Endothelial cell (in vitro differentiated cells): ENCODE measurements around the gene TEX19. TPM values are rescaled to one million over a fixed set of nuclear protein-coding genes. Genes with fewer than 3 reads are reported as not detected.

Source experiments
- DNase-seq: peaks from one replicate; pipeline ENCODE4 v3.0.0; 2021; ENCODE audit warnings: low spot score
- H3K27ac Mint-ChIP-seq: one replicate; pipeline ENCODE4 v1.8.0; 2021; ENCODE audit warnings: mixed read lengths, inconsistent platforms; ENCODE audit not compliant: unreplicated experiment
- H3K27me3 Mint-ChIP-seq: one replicate; pipeline ENCODE4 v1.8.0; 2021; ENCODE audit warnings: mild to moderate bottlenecking, moderate library complexity, mixed read lengths, inconsistent platforms; ENCODE audit not compliant: unreplicated experiment
- H3K36me3 Mint-ChIP-seq: one replicate; pipeline ENCODE4 v1.8.0; 2021; ENCODE audit warnings: mild to moderate bottlenecking, low read depth, mixed read lengths, inconsistent platforms; ENCODE audit not compliant: unreplicated experiment
- H3K4me1 Mint-ChIP-seq: one replicate; pipeline ENCODE4 v1.8.0; 2021; ENCODE audit warnings: mild to moderate bottlenecking, mixed read lengths, inconsistent platforms; ENCODE audit not compliant: unreplicated experiment
- H3K4me3 Mint-ChIP-seq: one replicate; pipeline ENCODE4 v1.8.0; 2021; ENCODE audit warnings: mild to moderate bottlenecking, mixed read lengths, inconsistent platforms; ENCODE audit not compliant: unreplicated experiment
- H3K9me3 Mint-ChIP-seq: one replicate; pipeline ENCODE4 v1.8.0; 2021; ENCODE audit warnings: mixed read lengths, inconsistent platforms; ENCODE audit not compliant: unreplicated experiment
- CTCF ChIP-seq: fragments of 200-600 bp; sonication (generic); IDR thresholded peaks from one replicate; pipeline ENCODE4 v1.5.0; 2021; ENCODE audit warnings: antibody characterized with exemption; ENCODE audit not compliant: unreplicated experiment
- total RNA-seq: library from RNA; stranded (reverse); fragmentation: NEBNext Ultra II Directional; extraction: Animal tissue kit (Norgen Biotek cat#: 25700); gene quantifications from one replicate; pipeline ENCODE4 v1.2.1, GENCODE V29; 2021; ENCODE audit not compliant: unreplicated experiment

TEX19 gene
- total RNA-seq, 1 donor from 2014 or later = 0.26 TPM

- H3K27ac Mint-ChIP-seq = no peak overlapping the region
- H3K36me3 Mint-ChIP-seq = no peaks in the 10 kb centered on the region
- DNase-seq = no peak
- peaks cover 5% of the 10 kb centered on the region for H3K27me3 Mint-ChIP-seq
- no peaks in the 10 kb centered on the region for H3K4me1 Mint-ChIP-seq
- no peak overlapping the region for H3K4me3 Mint-ChIP-seq
- H3K9me3 Mint-ChIP-seq = no peaks in the 10 kb centered on the region
- no peak for TF ChIP-seq CTCF
These were observed 8.6 kb upstream of the TEX19 start for GRCh38 chr17:82350182-82351030.

- Mint-ChIP-seq H3K4me1 (no peaks in the 10 kb centered on the region), H3K4me3 (no peak overlapping the region), H3K36me3 (no peaks in the 10 kb centered on the region), H3K9me3 (no peaks in the 10 kb centered on the region), H3K27me3 (peaks cover 5% of the 10 kb centered on the region), H3K27ac (no peak overlapping the region)
- no peak for DNase-seq
- TF ChIP-seq CTCF = no peak
These were observed 7.8 kb upstream of the TEX19 start for GRCh38 chr17:82351254-82351712.

DNA sequence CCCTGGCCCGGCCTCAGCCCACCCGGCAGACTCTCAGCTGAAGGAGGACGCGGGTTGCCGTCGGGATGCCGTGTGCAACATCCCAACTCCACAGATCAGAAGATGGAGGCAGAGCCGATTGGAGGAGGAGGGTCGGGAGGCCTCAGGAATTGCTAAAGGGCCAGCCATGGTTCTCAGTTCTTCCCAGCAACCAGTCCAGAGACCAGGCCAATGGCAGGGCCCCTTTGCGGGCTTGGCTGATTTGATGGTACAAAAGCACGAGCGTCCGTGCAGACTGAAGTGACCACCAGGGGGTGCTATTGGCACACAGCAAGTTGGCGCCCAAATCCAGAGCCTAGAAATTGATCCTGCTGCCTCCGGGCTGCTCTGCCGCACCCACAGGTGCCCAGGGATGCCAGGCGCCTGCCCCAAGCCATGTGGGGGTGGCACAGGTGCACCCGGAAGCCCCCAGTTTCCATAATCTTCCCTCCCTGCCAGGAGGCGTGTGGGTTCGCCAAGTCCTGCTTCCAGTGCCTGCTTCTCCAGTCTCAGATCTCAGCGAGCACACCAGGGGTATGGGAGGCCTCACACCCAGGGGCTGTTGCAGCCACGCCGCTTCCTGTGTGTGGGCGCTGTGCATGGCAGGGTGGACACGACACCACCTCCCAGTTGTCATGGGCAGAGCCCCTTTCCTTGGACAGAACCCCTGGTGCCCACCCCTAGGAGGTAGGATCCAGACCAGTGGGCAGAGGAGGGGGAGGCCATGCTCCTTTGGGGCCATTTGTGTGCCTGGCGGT lies 7.1 kb upstream of the TEX19 start:
- no peaks in the 10 kb centered on the region for H3K36me3 Mint-ChIP-seq
- DNase-seq = peak; percentile 89
- no peaks in the 10 kb centered on the region for H3K9me3 Mint-ChIP-seq
- peaks cover 5% of the 10 kb centered on the region for H3K27me3 Mint-ChIP-seq
- H3K4me1 Mint-ChIP-seq = no peaks in the 10 kb centered on the region
- no peak overlapping the region for H3K4me3 Mint-ChIP-seq
- peak; percentile 94 for TF ChIP-seq CTCF
- no peak overlapping the region for H3K27ac Mint-ChIP-seq

DNA sequence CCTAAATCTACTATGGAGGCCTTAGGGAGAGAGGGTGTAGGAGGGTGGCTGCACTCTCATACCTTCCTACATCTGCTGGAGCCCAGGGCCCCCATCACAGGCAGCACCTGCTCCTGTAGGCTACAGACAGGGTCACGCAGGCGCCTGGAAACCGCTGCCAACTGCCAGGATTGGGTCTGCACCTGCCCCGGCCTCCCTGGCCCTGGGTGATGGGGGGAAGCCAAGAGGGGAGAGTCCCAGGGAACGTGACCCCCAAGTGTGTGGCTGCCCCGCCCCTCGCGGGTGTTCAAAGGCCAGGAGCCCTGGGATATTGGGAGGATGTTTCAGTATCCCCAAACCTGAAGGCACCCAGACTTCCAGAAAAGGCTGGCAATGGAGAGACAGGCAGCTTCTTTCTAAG lies 5.6 kb upstream of the TEX19 start:
- peaks cover 6% of the 10 kb centered on the region for H3K27me3 Mint-ChIP-seq
- H3K27ac Mint-ChIP-seq = no peak overlapping the region
- no peak for TF ChIP-seq CTCF
- no peak for DNase-seq
- no peaks in the 10 kb centered on the region for H3K9me3 Mint-ChIP-seq
- no peaks in the 10 kb centered on the region for H3K36me3 Mint-ChIP-seq
- no peaks in the 10 kb centered on the region for H3K4me1 Mint-ChIP-seq
- H3K4me3 Mint-ChIP-seq = no peak overlapping the region
